ENCODE measurements around the gene RIOK3. TPM values are rescaled to one million over a fixed set of nuclear protein-coding genes. Genes with fewer than 3 reads are reported as not detected.
"Not testable (repeated sequence)": the region's sequence is repeated elsewhere in the genome, so short reads cannot be mapped to it uniquely, and the experiment has no call there.

Gene RIOK3
- polyA plus RNA-seq, 6 donors from 2014 or later = 67.1 to 95.8 (median 78.8) TPM

DNA sequence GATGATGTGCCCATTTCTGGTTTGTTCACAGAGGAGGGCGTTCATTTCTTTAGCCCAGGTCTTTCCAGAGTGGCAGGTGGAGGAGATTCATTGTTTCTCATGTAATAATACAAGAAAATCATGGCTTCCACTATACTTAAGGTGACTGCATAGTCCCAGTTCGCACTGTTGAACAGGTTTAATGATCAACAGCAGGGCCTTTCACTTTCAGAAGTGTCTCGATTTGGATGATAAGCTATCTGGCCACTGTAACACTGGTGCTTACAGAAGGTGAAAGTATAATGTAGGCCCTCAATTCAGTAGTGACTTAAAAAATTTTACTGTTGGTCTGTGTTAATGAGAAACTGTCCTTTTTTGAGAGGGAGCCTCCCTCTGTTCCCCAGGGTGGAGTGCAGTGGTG lies 51.6 kb downstream of the RIOK3 start:
- H3K4me1 Mint-ChIP-seq = peaks cover 33 to 68% (median 62%) of the 10 kb centered on the region in 3 donors
- H3K27me3 Mint-ChIP-seq = no peaks in the 10 kb centered on the region
- H3K36me3 Mint-ChIP-seq = peaks cover 0 to 8% of the 10 kb centered on the region in 2 donors
- peak in 1 of 2 donors; percentile 8 for ATAC-seq (ENCODE audit: low read depth in 2 of 2)
- no peak for DNase-seq
- peak overlapping the region; percentile 83 to 99 (median 95) for H3K4me3 Mint-ChIP-seq
- H3K9me3 Mint-ChIP-seq = no peaks in the 10 kb centered on the region
- H3K27ac Mint-ChIP-seq = peak overlapping the region; percentile 12 to 97 (median 92)

DNA sequence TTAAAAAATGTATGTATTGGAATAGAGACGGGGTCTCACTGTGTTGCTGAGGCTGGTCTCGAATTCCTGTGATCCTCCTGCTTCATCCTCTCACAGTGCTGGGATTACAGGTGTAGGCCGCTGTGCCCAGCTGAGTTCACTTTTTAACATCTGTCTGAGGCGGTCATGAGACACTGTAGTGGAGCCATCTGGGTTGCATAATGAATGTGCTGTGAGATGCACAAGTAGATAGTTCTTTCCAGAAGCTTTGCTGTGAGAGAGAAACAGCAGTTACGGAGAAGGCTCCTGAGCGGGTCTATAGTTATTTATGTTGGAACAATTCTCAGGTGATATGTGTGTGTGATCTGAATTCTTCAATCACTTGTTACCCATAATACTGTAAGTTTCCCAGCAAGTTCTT lies 53.3 kb downstream of the RIOK3 start:
- no peaks in the 10 kb centered on the region for H3K27me3 Mint-ChIP-seq
- ATAC-seq (ENCODE audit: low read depth in 2 of 2) (no peak), DNase-seq (no peak)
- peak overlapping the region in 2 of 8 donors; percentile 2 to 35 for H3K4me3 Mint-ChIP-seq
- H3K4me1 Mint-ChIP-seq = peaks cover 23 to 65% (median 52%) of the 10 kb centered on the region in 3 donors
- peak overlapping the region in 2 of 6 donors; percentile 14 to 20 for H3K27ac Mint-ChIP-seq
- H3K36me3 Mint-ChIP-seq = peaks cover 8 to 18% of the 10 kb centered on the region in 2 donors
- no peaks in the 10 kb centered on the region for H3K9me3 Mint-ChIP-seq

DNA sequence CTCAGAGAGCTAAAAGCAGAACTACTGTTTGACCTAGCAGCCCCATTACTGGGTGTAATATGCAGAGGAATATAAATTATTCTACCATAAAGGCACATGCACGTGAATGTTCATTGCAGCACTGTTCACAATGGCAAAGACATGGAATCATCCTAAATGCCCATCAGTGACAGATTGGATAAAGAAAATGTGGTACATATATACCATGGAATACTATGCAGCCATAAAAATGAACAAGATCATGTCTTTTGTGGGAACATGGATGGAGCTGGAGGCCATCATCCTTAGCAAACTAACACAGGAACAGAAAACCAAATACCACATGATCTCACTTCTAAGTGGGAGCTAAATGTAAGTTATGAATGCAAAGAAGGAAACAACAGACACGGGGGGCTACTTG lies 57.8 kb downstream of the RIOK3 start:
- H3K4me1 Mint-ChIP-seq = peaks cover 23 to 58% (median 39%) of the 10 kb centered on the region in 3 donors
- not testable (repeated sequence) for H3K27me3 Mint-ChIP-seq; H3K4me3 Mint-ChIP-seq; H3K9me3 Mint-ChIP-seq; ATAC-seq (ENCODE audit: low read depth in 2 of 2); DNase-seq
- peak overlapping the region in 2 of 6 donors; percentile 11 to 16 for H3K27ac Mint-ChIP-seq
- H3K36me3 Mint-ChIP-seq = peaks cover 10 to 15% of the 10 kb centered on the region in 2 donors

- DNase-seq, H3K27me3 Mint-ChIP-seq, H3K9me3 Mint-ChIP-seq: not testable (repeated sequence)
- peak in 1 of 2 donors; percentile 24 for ATAC-seq (ENCODE audit: low read depth in 2 of 2)
- Mint-ChIP-seq H3K36me3 (peaks cover 10 to 18% of the 10 kb centered on the region in 2 donors), H3K4me1 (peaks cover 25 to 52% (median 42%) of the 10 kb centered on the region in 3 donors), H3K4me3 (peak overlapping the region in 4 of 8 donors; percentile 6 to 83 (median 30)), H3K27ac (peak overlapping the region; percentile 24 to 93 (median 82))
Observed at GRCh38 chr18:23512216-23512615, 59.1 kb downstream of the RIOK3 start.

GRCh38 chr18:23512641-23513040 lies 59.6 kb downstream of the RIOK3 start:
- H3K4me1 Mint-ChIP-seq = peaks cover 21 to 49% (median 38%) of the 10 kb centered on the region in 3 donors
- H3K9me3 Mint-ChIP-seq = no peaks in the 10 kb centered on the region
- peak overlapping the region in 5 of 8 donors; percentile 6 to 83 (median 40) for H3K4me3 Mint-ChIP-seq
- peak overlapping the region in 5 of 6 donors; percentile 45 to 93 (median 83) for H3K27ac Mint-ChIP-seq
- H3K27me3 Mint-ChIP-seq = no peaks in the 10 kb centered on the region
- peak in 1 of 2 donors; percentile 20 for ATAC-seq (ENCODE audit: low read depth in 2 of 2)
- H3K36me3 Mint-ChIP-seq = peaks cover 10 to 18% of the 10 kb centered on the region in 2 donors
- DNase-seq = no peak

GRCh38 chr18:23515911-23516546 lies 62.9 kb downstream of the RIOK3 start:
- Mint-ChIP-seq H3K4me1 (peaks cover 15 to 35% (median 25%) of the 10 kb centered on the region in 3 donors), H3K27me3 (no peaks in the 10 kb centered on the region), H3K4me3 (no peak overlapping the region), H3K36me3 (peaks cover 14% of the 10 kb centered on the region in 2 donors), H3K27ac (peak overlapping the region; percentile 36 to 89 (median 56)), H3K9me3 (no peaks in the 10 kb centered on the region)
- DNase-seq = peak; percentile 66
- peak; percentile 90 to 96 for ATAC-seq (ENCODE audit: low read depth in 2 of 2)

- Mint-ChIP-seq H3K27ac (peak overlapping the region in 3 of 6 donors; percentile 22 to 57 (median 52)), H3K27me3 (no peaks in the 10 kb centered on the region), H3K9me3 (no peaks in the 10 kb centered on the region), H3K4me3 (no peak overlapping the region), H3K36me3 (peaks cover 11 to 19% of the 10 kb centered on the region in 2 donors), H3K4me1 (peaks cover 4 to 22% (median 17%) of the 10 kb centered on the region in 3 donors)
- no peak for DNase-seq
- ATAC-seq (ENCODE audit: low read depth in 2 of 2) = no peak
Observed at GRCh38 chr18:23519734-23520133, 66.6 kb downstream of the RIOK3 start.

- DNase-seq (no peak), ATAC-seq (ENCODE audit: low read depth in 2 of 2) (no peak)
- H3K9me3 Mint-ChIP-seq = no peaks in the 10 kb centered on the region
- H3K27me3 Mint-ChIP-seq = no peaks in the 10 kb centered on the region
- peaks cover 0 to 11% (median 5%) of the 10 kb centered on the region in 3 donors for H3K4me1 Mint-ChIP-seq
- no peak overlapping the region for H3K4me3 Mint-ChIP-seq
- H3K36me3 Mint-ChIP-seq = peaks cover 5 to 24% of the 10 kb centered on the region in 2 donors
- H3K27ac Mint-ChIP-seq = peak overlapping the region in 2 of 6 donors; percentile 21 to 32
Observed at GRCh38 chr18:23521271-23521670, 68.2 kb downstream of the RIOK3 start.

DNA sequence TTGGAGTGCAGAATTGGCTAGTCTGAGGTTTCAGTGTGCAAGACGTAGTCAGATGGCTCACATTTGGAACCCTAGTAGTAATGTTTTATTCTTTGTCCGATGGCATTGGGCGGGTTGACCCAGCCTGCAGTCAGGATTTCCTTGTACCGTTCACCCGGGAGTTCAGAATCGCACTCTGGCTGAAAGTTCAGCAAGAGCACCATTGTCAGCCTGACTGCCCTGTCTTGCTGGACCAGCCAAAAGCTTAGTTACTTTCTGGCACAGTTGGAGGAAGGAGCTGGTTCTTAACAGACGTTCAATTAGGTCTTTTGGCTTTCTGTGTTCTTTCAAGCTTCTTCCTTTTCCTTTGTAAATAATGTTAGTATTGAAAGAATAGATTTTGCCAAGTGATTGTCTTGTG lies 68.8 kb downstream of the RIOK3 start:
- Mint-ChIP-seq H3K27me3 (no peaks in the 10 kb centered on the region), H3K27ac (peak overlapping the region in 3 of 6 donors; percentile 42 to 80 (median 48)), H3K36me3 (peaks cover 5 to 24% of the 10 kb centered on the region in 2 donors), H3K4me3 (no peak overlapping the region), H3K4me1 (peaks cover 0 to 11% (median 5%) of the 10 kb centered on the region in 3 donors), H3K9me3 (no peaks in the 10 kb centered on the region)
- DNase-seq (no peak), ATAC-seq (ENCODE audit: low read depth in 2 of 2) (no peak)

DNA sequence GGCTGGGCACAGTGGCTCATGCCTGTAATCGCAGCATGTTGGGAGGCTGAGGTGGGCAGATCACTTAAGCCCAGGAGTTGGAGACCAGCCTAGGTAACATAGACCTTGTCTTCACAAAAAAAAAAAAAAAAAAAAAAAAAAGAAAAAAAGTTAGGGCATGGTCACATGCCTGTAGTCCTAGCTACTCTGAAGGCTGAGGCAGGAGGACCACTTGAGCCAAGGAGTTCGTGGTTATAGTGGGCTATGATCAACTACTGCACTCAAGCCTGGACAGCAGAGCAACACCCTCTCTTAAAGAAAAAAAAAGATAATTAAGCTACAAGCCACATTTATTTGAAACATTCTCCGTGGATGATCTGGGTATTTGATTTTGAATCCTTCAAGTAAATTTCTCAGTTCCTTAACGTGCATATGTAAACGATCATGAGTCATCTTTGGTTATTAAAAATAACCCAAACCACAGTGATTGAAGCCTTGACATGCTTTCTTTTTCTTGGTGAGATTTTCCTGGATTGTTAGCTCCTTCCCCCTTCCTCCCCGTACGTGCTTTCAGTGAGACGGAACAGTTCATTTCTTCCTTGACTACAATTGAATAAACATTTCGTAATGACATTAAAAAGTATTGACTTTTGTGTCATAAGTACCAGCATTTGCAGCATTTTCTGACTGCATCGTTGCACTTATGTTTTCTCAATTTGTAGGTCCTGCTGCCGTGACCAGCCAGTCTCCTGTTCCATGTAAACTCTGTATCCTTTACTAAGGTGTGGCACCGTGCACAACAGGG lies 70.5 kb downstream of the RIOK3 start:
- Mint-ChIP-seq H3K27me3 (no peaks in the 10 kb centered on the region), H3K4me1 (peaks cover 0 to 11% (median 5%) of the 10 kb centered on the region in 3 donors), H3K9me3 (no peaks in the 10 kb centered on the region), H3K27ac (peak overlapping the region in 5 of 6 donors; percentile 16 to 84 (median 57)), H3K4me3 (no peak overlapping the region), H3K36me3 (peaks cover 11 to 24% of the 10 kb centered on the region in 2 donors)
- DNase-seq (no peak), ATAC-seq (ENCODE audit: low read depth in 2 of 2) (no peak)

DNA sequence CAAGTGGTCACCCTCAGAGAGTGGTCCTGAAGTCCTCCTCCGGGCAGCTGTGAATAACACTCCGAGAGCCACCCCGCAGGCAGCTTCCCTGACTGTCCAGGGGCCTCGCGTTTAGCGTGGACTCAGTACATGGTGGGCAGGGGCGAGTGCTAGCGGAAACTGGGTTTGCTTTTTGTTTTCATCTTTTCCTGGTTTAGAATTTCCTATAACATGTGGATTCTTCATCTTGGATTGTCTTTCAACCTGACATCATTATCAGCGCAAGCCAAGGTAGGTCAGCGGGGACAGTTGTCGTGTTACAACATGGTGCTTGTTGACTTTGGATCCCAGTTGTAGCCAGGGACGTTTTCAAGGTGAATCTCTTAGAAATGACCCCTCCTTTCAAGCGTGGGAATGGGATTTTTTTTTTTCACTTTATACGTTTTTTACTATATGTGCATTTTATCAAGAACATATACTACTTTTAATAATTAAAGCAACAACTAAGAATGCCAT lies 71.2 kb downstream of the RIOK3 start:
- no peaks in the 10 kb centered on the region for H3K9me3 Mint-ChIP-seq
- ATAC-seq (ENCODE audit: low read depth in 2 of 2) (no peak), DNase-seq (no peak)
- peak overlapping the region in 4 of 6 donors; percentile 29 to 84 (median 64) for H3K27ac Mint-ChIP-seq
- peaks cover 0 to 11% (median 5%) of the 10 kb centered on the region in 3 donors for H3K4me1 Mint-ChIP-seq
- no peak overlapping the region for H3K4me3 Mint-ChIP-seq
- peaks cover 18 to 24% of the 10 kb centered on the region in 2 donors for H3K36me3 Mint-ChIP-seq
- H3K27me3 Mint-ChIP-seq = no peaks in the 10 kb centered on the region

GRCh38 chr18:23526501-23527063 lies 73.5 kb downstream of the RIOK3 start:
- H3K36me3 Mint-ChIP-seq = peaks cover 13 to 39% of the 10 kb centered on the region in 2 donors
- no peak overlapping the region for H3K4me3 Mint-ChIP-seq
- no peaks in the 10 kb centered on the region for H3K27me3 Mint-ChIP-seq
- ATAC-seq (ENCODE audit: low read depth in 2 of 2) (no peak), DNase-seq (no peak)
- no peaks in the 10 kb centered on the region for H3K9me3 Mint-ChIP-seq
- H3K27ac Mint-ChIP-seq = no peak overlapping the region
- H3K4me1 Mint-ChIP-seq = peaks cover 0 to 11% (median 5%) of the 10 kb centered on the region in 3 donors
